HG02970 (cell line): ENCODE results near the gene SEMA3D.

ENCODE experiments used
- ATAC-seq: cut with Tn5 transposase; IDR thresholded peaks from one replicate; pipeline ENCODE4 v1.9.1; 2021; ENCODE audit warnings: mild to moderate bottlenecking, moderate library complexity, moderate number of reproducible peaks; ENCODE audit not compliant: unreplicated experiment, low FRiP score

Gene SEMA3D

DNA sequence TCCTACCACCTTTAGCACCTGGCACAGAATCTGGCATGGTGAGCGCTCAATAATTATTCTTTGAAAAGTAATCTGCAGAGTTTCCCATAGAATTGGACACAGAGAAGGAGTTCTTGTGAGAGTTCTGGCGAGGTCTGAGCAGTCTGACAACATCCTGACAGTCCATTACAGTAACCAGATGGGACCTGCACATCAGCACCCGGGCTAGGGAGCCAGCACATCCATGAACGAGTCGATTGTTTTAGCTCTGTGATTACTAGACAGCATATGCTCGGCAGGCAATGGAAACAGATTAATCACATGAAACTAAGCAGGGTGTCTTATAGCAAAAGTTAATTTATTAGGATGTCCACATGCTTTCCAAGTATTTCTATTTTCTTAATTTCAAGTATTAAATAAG is 96.7 kb downstream of the SEMA3D start:
- ATAC-seq: no peak

GRCh38 chr7:85081846-85082245 is 105.0 kb downstream of the SEMA3D start:
- ATAC-seq: no peak

GRCh38 chr7:85081392-85081791 is 105.5 kb downstream of the SEMA3D start:
- ATAC-seq: no peak

DNA sequence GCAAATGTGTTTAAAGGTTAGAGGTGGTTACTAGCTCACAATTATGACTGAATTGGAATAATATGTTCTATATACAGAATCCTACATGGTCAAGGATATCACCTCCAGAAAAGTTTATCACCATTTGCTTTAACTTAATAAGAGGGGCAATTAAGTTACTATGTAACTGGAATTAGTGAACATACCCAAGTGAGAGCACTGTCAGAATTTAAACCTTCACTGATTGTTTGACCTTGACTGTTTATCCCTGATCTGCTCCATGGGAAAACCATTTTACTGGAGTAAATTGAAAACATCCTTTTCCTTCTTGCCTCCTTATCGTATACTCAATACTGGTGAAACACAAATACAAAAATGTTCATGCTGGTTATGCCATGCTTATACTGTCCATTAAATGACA is 107.4 kb downstream of the SEMA3D start:
- no peak for ATAC-seq

GRCh38 chr7:85078181-85078580 is 108.7 kb downstream of the SEMA3D start:
- no peak for ATAC-seq

DNA sequence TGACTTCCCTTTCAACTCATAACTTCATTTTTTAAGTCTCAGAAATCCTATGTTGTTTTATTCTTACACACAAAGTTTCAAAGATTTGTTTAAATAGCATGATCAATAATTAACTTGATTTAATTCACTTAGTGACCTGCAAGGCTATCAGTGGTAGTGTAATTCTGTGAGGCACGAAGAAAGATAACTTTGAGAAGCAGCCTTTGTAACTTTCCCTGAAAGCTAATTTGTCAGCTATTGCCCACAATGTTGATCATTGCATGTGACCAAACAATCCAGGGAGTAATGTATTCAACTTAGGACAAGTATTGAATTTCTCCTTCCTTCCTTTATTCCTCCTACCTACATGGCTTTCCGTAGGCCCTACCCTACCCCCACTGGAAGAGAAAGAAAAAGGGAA is 111.0 kb downstream of the SEMA3D start:
- no peak for ATAC-seq

- no peak for ATAC-seq
Observed at GRCh38 chr7:85074992-85075391, 111.9 kb downstream of the SEMA3D start.

DNA sequence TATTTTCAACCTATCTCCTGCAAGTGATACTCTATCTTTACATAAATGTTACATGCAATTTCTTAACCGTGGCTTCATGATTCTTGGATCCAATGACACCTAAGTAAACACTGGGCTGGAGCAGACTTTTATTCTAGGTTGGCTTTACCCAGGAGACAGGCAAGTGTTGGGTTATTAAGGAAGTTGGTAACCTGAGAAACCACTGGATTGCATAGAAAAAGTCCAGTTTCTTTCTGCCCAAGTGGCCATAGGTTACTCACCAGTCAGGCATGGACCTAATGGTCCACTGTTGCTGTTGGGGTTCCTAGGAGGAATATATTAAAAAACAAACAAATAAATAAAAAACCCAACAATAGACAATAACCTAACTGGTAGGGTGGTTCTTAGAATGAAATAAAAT is 112.8 kb downstream of the SEMA3D start:
- ATAC-seq: no peak

GRCh38 chr7:85070967-85071628 is 115.8 kb downstream of the SEMA3D start:
- ATAC-seq: no peak

- ATAC-seq: no peak
Observed at GRCh38 chr7:85068799-85069198, 118.1 kb downstream of the SEMA3D start.

DNA sequence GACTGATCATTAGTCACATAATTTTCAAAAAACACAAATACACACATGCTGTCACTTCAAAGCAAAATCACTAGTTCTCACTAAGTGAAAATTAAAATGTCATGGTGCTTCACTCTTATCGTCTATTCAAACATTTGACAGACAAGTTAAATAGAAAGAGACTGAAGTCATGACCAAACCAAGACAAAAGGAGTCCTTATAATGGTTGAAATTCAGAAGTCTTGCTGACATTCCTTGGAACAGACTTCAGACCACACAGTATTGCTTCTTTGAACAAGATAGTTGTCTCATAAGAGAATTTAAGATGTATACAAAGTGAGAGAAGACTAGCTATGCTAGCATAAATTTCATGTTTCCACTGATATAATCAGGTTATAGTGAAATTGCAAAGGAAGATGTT is 119.5 kb downstream of the SEMA3D start:
- ATAC-seq: no peak

- ATAC-seq: no peak
Observed at GRCh38 chr7:85065888-85066485, 120.9 kb downstream of the SEMA3D start.

GRCh38 chr7:85065306-85065705 is 121.5 kb downstream of the SEMA3D start:
- no peak for ATAC-seq

DNA sequence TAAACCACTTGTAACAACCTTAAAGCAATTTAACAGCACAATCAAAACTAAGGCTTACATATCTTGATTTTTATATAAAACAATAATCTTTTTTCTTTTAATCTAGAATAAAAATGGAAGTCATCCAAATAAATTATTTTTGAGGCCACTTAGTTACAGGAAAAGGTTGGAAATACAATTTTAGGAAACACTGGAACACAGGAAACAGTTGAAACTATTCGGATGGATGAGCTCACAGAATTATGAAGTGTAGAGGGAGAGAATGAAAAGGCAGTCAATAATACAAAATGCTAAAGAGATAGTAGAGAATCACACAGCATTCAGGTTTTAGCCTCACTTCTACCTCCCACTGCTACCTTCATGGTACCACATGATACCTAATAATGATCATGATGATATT is 124.2 kb downstream of the SEMA3D start:
- no peak for ATAC-seq

- no peak for ATAC-seq
Observed at GRCh38 chr7:85061456-85061855, 125.4 kb downstream of the SEMA3D start.

DNA sequence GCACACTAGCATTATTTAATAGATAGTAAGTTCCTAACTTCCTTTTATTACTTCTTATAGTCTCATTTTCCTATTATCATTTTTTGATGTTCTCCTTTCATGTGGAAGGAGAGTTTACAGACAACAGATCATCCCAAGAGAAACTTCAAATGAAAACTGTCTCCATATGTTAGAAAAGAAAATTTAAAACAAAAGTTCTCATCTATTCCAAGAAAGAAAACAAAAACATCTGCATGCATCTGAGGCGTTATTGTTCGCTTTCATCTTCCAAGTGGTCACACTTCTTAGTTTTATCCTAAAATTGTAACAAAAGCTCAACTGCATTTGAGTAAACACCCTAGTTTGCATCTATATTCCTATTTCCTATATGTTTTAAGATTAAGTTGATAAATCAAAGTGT is 126.2 kb downstream of the SEMA3D start:
- ATAC-seq: no peak

GRCh38 chr7:85055906-85056305 is 130.9 kb downstream of the SEMA3D start:
- no peak for ATAC-seq

GRCh38 chr7:85055196-85055595 is 131.7 kb downstream of the SEMA3D start:
- ATAC-seq: no peak

GRCh38 chr7:85054306-85054705 is 132.6 kb downstream of the SEMA3D start:
- no peak for ATAC-seq

DNA sequence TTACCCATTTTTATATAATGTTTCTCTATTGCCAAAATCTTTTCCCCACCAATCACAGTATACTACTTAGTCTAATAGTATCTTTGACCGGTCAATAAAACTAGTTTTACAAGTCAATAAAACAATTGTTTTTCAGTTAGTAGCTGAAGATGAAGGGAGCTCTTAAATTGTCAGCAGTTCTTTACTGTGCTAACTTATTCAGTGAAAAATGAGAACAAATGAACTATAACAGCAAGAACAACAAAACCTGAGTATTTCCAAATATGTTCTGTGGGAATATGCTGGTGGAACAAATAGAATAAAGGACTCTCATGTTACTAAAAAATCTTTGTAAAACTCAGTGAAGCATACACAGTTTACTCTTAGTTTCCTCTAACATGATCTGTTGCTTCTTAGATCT is 134.0 kb downstream of the SEMA3D start:
- ATAC-seq: no peak

DNA sequence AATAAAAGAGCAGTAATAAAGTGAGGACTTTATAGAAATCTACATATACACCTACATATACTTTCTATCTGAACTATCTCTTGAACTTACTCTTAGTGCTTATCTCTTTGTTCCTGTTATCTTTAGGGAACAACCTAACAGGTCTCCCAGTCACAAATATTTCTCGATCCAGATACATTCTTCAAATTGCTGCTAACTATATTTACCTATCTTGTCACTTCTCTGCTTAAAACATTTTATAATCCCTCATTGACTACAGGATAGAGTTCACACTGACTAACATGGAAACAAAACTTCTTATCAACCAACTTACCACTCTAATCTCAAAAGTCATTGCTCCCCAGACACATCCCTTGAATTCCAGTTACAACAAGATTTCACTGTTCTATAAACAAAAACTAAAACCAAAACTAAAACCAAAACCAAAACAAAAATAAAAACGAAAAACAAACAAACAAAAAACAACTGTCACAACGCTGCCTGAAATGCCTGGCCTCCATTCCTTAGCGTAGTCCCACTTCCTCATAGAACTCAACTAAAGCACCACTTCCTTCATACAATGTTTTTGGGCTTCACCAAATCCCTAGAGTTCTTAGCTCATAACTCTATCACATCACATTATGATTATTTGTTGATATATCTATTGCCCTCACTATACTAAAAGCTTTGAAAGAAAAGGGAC is 134.7 kb downstream of the SEMA3D start:
- no peak for ATAC-seq

- no peak for ATAC-seq
Observed at GRCh38 chr7:85046534-85046933, 140.3 kb downstream of the SEMA3D start.
